Heart right ventricle (tissue), 16 donors: Measurements from ENCODE around the gene HNF4A. TPM values are rescaled to one million over a fixed set of nuclear protein-coding genes. Genes with fewer than 3 reads are reported as not detected.

Experiments used
- ATAC-seq, 8 donors: fragments of 200-7000 bp; cut with Tn5 transposase; one replicate each; pipeline ENCODE4 v1.9.1; 2020; ENCODE audit warnings: mild to moderate bottlenecking in 8 of 8, moderate library complexity in 8 of 8, moderate number of reproducible peaks in 1 of 8
- DNase-seq, 2 donors: peaks; one replicate each; pipeline ENCODE4 v3.0.0-alpha.2; 2020
- H3K27ac ChIP-seq, 10 donors: fragments of 200-600 bp; sonication (generic) in 2 of 10; one replicate each; pipeline versions ENCODE4 v1.5.0 to v1.8.0; 2020 to 2022; ENCODE audit warnings: mild to moderate bottlenecking in 3 of 10
- H3K27me3 ChIP-seq, 7 donors: fragments of 200-600 bp; one replicate each; pipeline ENCODE4 v1.8.0; 2021 to 2022; ENCODE audit warnings: mild to moderate bottlenecking in 2 of 7
- H3K36me3 ChIP-seq, 9 donors: fragments of 200-600 bp; sonication (generic) in 1 of 9; one replicate each; pipeline versions ENCODE4 v1.5.0 to v1.8.0; 2020 to 2022; ENCODE audit warnings: mild to moderate bottlenecking in 2 of 9
- H3K4me1 ChIP-seq, 9 donors: fragments of 200-600 bp; sonication (generic) in 1 of 9; one replicate each; pipeline versions ENCODE4 v1.5.0 to v1.8.0; 2020 to 2022; ENCODE audit warnings: mild to moderate bottlenecking in 4 of 9
- H3K4me3 ChIP-seq, 10 donors: fragments of 200-600 bp; sonication (generic) in 2 of 10; one replicate each; pipeline versions ENCODE4 v1.5.0 to v1.8.0; 2020 to 2022; ENCODE audit warnings: mild to moderate bottlenecking in 7 of 10, moderate library complexity in 2 of 10
- H3K9me3 ChIP-seq, 11 donors: fragments of 200-600 bp in 10 of 11; sonication (generic) in 2 of 11; one replicate each; pipeline versions ENCODE4 v1.5.0 to v1.8.0; 2013 to 2022; ENCODE audit warnings: mild to moderate bottlenecking in 2 of 11, control low read depth in 1 of 11, moderate library complexity in 1 of 11
- CTCF ChIP-seq, 9 donors: fragments of 200-600 bp; sonication (generic) in 2 of 9; IDR thresholded peaks; one replicate each; pipeline versions ENCODE4 v1.5.0 to v1.8.0; 2021 to 2022; ENCODE audit warnings: antibody characterized with exemption in 9 of 9, mild to moderate bottlenecking in 5 of 9, moderate library complexity in 1 of 9
- WGBS, 2 donors: extraction: QIAGEN DNeasy Blood & Tissue Kit; methylation state at CpG; one replicate each; pipeline ENCODE4 v1.1.7; 2013; ENCODE audit warnings: inconsistent platforms in 1 of 2; 5-methylcytosine and 5-hydroxymethylcytosine counted together
- intact Hi-C, 10 donors: fragments of 100-400 bp; cut with DNase I; formaldehyde crosslinking; loops; one replicate each; pipeline versions ENCODE4 v1.11.1 to v1.14.2; 2022
- polyA plus RNA-seq, 2 donors: library from polyadenylated mRNA; stranded (reverse); fragments of 200-250 nt; gene quantifications; one replicate each; pipeline ENCODE4 v1.2.3, GENCODE V29; 2013
- total RNA-seq, 10 donors: library from RNA; stranded (reverse); fragmentation: NEBNext Ultra II Directional in 3 of 10; extraction: Animal tissue kit (Norgen Biotek cat#: 25700) in 3 of 10; gene quantifications; one replicate each; pipeline versions ENCODE4 v1.2.1 to v1.2.4, GENCODE V29; 2021 to 2023
- donor health status: Arrhythmogenic right ventricular cardiomyopathy.
- donor health status: ischemic (EF 13 %, LVEDD 7.1; RV severe dilation, severe dysfunction).
- donor health status: healthy with polysubstance abuse.
- donor health status: DM: no; HTN: yes; CAD: no.
- donor health status: DM: no; HTN: no; CAD: no.
- donor health status: ischemic (EF 25% LVEDD 6.9; RV normal size, moderate dysfunction).
- donor health status: ischemic (EF 25% LVEDD 5.7; RV mildly dilated, moderate dysfunction).
- donor health status: healthy.
- donor health status: DM: yes; HTN: yes; CAD: no.
- donor health status: Ischemic cardiomyopathy.
- donor health status: ischemic (EF 35%, LVEDD 5.7; RV mildly dilated, moderate dysfunction).
- donor health status: nonischemic (EF 11% LVEDD 7.7; RV severe dilation, severe dysfunction).
- donor health status: DM: yes; HTN: yes; CAD: no.
- donor health status: PGD.
- donor health status: ischemic (EF 29% LVEDD 5.4; RV normal size, mild dysfunction).
- donor health status: nonischemic (EF 23%, LVEDD 6.1; RV moderate dilation, normal function).

HNF4A gene
- total and polyA plus RNA-seq, 12 donors, result under 0.01 TPM; not detected in 11

GRCh38 chr20:44475372-44475693, 119.8 kb downstream of the HNF4A start:
- Histone ChIP-seq H3K36me3 (peaks cover 0 to 10% (median 6%) of the 10 kb centered on the region in 9 donors), H3K4me1 (peaks cover 3 to 21% (median 12%) of the 10 kb centered on the region in 9 donors), H3K27ac (peak overlapping the region; percentile 75 to 97 (median 89)), H3K9me3 (no peaks in the 10 kb centered on the region), H3K4me3 (peak overlapping the region; percentile 43 to 82 (median 70)), H3K27me3 (no peaks in the 10 kb centered on the region)
- intact Hi-C loops, result loop anchor here in 6 of 10 donors (5.0 to 10.0 kb wide), 4 partner anchors 127 to 261 kb away; partner anchors contain the start of genes FITM2 (in 1 of the 6) and OSER1 (in 1 of the 6)
- DNase-seq (no peak), ATAC-seq (peak in 2 of 8 donors; percentile 2 to 27)
- 11 to 25% methylated on average over 2 of the region's 2 CpGs for WGBS, 2 donors
- TF ChIP-seq CTCF (IDR thresholded peaks at IDR 0.05), result no peak

GRCh38 chr20:44475694-44476560, 120.4 kb downstream of the HNF4A start, which contains the start of gene TTPAL:
TTPAL (plus strand) TSS chr20:44475874; CDS start chr20:44480000, 4,126 bp downstream.
- Histone ChIP-seq H3K27me3 (no peaks in the 10 kb centered on the region), H3K4me3 (peak within 1 kb of the TSS; percentile 43 to 82 (median 70)), H3K27ac (peak within 1 kb of the TSS; percentile 75 to 97 (median 89)), H3K36me3 (peaks cover 0 to 16% (median 12%) of the 10 kb centered on the region in 9 donors), H3K9me3 (no peaks in the 10 kb centered on the region), H3K4me1 (peaks cover 3 to 21% (median 12%) of the 10 kb centered on the region in 9 donors)
- intact Hi-C loops, result loop anchor here in 6 of 10 donors (5.0 to 10.0 kb wide), 4 partner anchors 126 to 261 kb away; partner anchors contain the start of genes FITM2 (in 1 of the 6) and OSER1 (in 1 of the 6)
- DNase-seq (peak; percentile 85 to 89), ATAC-seq (peak; percentile 97 to 99 (median 98))
- 4% methylated on average over 55 of the region's 55 CpGs for WGBS, 2 donors
- peak in 7 of 9 donors; percentile 28 to 68 (median 42) for TF ChIP-seq CTCF (IDR thresholded peaks at IDR 0.05)

- Histone ChIP-seq H3K27me3 (no peaks in the 10 kb centered on the region), H3K36me3 (peaks cover 0 to 28% (median 12%) of the 10 kb centered on the region in 9 donors), H3K27ac (no peak overlapping the region), H3K4me3 (no peak overlapping the region), H3K4me1 (peaks cover 3 to 18% (median 12%) of the 10 kb centered on the region in 9 donors), H3K9me3 (no peaks in the 10 kb centered on the region)
- intact Hi-C loops, result loop anchor here in 6 of 10 donors (5.0 to 10.0 kb wide), 4 partner anchors 125 to 262 kb away; partner anchors contain the start of genes FITM2 (in 1 of the 6) and OSER1 (in 1 of the 6)
- TF ChIP-seq CTCF (IDR thresholded peaks at IDR 0.05), result no peak
- DNase-seq (no peak), ATAC-seq (no peak)
- 92 to 93% methylated on average over 3 of the region's 3 CpGs for WGBS, 2 donors
These were observed 121.7 kb downstream of the HNF4A start for GRCh38 chr20:44477151-44477550.

DNA sequence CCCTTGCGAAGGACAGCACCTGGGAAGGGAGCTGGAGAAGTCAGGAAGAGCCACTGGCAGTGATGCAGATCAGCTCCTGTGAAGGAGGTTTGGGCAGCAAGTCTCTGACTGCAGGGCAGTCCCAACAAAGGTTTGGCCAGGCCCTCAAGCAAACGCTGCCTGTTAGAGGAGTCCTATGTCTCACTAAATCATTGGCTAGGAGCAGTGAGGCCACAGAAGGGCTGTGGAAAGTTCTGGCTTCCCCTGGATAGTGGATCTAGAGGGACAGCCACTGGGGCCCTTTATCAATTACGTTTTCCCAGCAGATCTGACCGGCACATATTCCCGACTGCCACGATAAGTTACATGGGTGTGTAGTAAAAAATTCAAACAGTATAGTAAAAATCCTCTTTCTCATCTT, 122.7 kb downstream of the HNF4A start:
- H3K27ac ChIP-seq, result no peak overlapping the region
- intact Hi-C loops, result loop anchor here in 6 of 10 donors (5.0 to 10.0 kb wide), 4 partner anchors 124 to 263 kb away; partner anchors contain the start of genes FITM2 (in 1 of the 6) and OSER1 (in 1 of the 6)
- no peaks in the 10 kb centered on the region for H3K9me3 ChIP-seq
- no peak for TF ChIP-seq CTCF (IDR thresholded peaks at IDR 0.05)
- H3K4me3 ChIP-seq, result no peak overlapping the region
- WGBS, 2 donors, result 72 to 76% methylated on average over 6 of the region's 6 CpGs
- H3K36me3 ChIP-seq, result peaks cover 0 to 36% (median 15%) of the 10 kb centered on the region in 9 donors
- no peaks in the 10 kb centered on the region for H3K27me3 ChIP-seq
- peaks cover 3 to 18% (median 12%) of the 10 kb centered on the region in 9 donors for H3K4me1 ChIP-seq
- ATAC-seq (no peak), DNase-seq (no peak)
